GM21423 (cell line): ENCODE data around the gene STYXL2.

Experiments used
- ATAC-seq: cut with Tn5 transposase; IDR thresholded peaks from one replicate; pipeline ENCODE4 v1.9.1; 2021; ENCODE audit warnings: mild to moderate bottlenecking, moderate library complexity; ENCODE audit not compliant: unreplicated experiment

The STYXL2 gene

GRCh38 chr1:167128261-167129227 is 34.7 kb downstream of the STYXL2 start:
- no peak for ATAC-seq

GRCh38 chr1:167130829-167131510 is 37.1 kb downstream of the STYXL2 start:
- no peak for ATAC-seq

- no peak for ATAC-seq
Observed at GRCh38 chr1:167132301-167133010, 38.6 kb downstream of the STYXL2 start.

GRCh38 chr1:167135281-167135840 is 41.5 kb downstream of the STYXL2 start:
- no peak for ATAC-seq

- ATAC-seq: no peak
Observed at GRCh38 chr1:167136191-167136614, 42.3 kb downstream of the STYXL2 start.

GRCh38 chr1:167136806-167137205 is 42.9 kb downstream of the STYXL2 start:
- no peak for ATAC-seq

GRCh38 chr1:167137332-167137781 is 43.5 kb downstream of the STYXL2 start:
- no peak for ATAC-seq

- ATAC-seq: no peak
Observed at GRCh38 chr1:167137793-167138510, 44.1 kb downstream of the STYXL2 start.

- no peak for ATAC-seq
Observed at GRCh38 chr1:167138703-167139102, 44.8 kb downstream of the STYXL2 start.

- no peak for ATAC-seq
Observed at GRCh38 chr1:167141963-167142362, 48.1 kb downstream of the STYXL2 start.
